GM21717 (cell line): ENCODE data around the gene ZDHHC14.

Experiments
- ATAC-seq: cut with Tn5 transposase; IDR thresholded peaks from one replicate; pipeline ENCODE4 v1.9.1; 2021; ENCODE audit warnings: mild to moderate bottlenecking, moderate library complexity; ENCODE audit not compliant: unreplicated experiment

The ZDHHC14 gene

DNA sequence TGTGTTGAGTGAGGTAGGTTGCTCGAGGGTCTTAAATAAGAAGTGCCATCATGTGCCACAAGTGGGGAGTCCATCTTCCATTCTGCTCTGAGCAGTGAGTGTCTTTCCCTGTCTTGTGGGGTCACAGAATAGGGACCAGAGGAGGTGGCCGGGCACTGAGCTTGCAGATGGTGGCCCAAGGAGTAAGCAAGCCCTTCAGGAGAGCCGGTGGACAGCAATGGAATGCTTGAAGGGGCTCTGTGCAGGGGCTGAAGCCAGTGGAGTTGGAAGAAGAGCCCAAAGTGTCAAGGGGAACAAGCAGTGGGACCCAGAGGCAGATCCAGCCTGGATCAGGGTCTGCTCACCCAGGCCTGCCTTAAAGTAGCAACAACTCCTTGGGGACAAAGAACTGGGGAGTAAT lies 228.6 kb downstream of the ZDHHC14 start:
- ATAC-seq: no peak

DNA sequence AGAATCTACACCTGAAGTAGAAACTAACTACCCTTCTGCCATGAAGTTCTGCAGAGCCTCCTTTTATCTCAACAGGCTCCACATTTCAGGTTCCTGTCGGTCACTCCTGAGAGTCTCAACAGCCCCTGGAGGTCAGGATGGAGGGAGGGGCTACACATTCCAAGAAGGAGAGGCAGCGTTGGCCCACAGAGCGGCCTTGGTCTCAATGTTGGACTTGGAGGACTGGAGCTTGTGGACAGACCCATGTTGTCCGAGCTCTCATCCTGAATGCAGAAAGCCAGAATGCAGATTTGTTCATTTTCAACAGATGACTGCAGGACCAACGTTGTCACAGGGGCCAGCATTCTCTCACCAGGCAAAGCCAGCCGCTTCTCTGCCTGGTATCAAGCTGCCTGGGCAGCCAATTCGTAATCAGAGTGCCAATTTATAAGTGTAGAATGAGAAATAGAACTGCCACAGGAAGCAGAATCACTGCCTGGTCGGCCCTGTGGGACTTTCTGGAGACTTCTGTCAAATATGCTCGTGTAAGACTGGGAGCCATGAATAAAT lies 229.5 kb downstream of the ZDHHC14 start:
- no peak for ATAC-seq

DNA sequence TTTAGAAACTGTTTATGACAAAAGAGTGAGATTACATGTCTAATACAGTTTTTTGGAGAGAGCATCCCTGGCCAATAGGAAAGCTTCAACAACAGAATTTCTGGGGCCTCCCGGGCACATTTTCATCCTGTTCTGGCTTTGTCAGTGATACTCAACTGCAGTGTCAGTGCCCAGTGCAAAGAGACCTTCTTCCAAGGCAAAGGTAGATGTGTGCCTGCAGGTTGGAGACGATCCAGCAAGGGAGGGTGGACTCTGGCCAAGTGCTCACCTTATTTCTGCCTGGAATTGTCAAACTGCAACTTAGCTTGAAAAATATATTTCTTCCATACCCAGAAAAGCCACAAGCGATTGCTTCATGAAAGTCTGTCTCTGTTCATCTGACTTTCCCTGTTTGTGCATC lies 230.4 kb downstream of the ZDHHC14 start:
- ATAC-seq: no peak

DNA sequence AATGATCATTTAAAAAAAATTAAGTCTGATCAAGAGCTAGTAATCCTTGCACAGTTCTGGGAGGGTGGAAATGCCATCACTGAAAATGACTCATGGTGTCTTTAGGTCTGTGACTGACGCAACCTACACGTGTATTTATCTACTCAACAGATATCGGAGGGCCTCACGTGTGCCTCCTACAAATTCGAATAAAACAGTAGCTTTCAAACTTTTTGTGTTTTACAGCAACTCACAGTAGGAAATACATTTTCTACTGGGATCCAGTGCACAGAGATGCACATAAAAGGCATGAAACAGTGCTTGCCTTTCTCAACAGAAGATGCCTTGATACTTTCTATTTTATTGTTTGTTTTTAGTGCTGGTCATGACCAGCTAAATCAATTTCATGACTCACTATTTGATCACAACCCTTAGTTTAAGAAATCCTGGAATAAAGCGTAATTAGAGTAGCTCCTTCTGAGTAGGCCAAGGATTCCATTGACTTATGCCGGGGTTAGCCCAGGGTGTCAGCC lies 232.1 kb downstream of the ZDHHC14 start:
- no peak for ATAC-seq

DNA sequence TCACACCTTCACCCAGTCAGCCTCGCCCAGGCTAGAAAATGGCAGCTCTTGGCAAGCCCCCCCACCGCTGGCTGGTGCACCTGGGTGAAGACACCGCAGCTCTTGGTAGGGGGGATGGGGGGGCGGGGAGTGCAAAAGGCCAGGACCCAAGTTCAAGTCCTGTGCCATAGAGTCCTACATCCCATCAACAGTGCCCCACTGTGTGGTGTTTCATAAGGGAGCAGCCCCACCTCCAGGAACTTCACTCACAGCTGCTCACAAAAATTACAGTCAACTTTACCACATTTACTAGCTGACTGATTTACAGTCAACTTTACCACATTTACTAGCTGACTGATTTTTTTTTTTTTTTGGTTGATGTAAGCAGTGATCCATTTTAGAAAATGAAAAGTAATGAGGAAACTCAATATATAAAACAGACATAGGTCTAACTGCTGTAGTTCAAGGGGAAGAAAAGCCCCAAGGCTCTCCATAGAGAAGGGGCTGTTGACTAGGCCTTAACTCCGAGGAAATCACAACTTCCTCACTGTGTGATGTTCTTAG lies 233.1 kb downstream of the ZDHHC14 start:
- no peak for ATAC-seq

DNA sequence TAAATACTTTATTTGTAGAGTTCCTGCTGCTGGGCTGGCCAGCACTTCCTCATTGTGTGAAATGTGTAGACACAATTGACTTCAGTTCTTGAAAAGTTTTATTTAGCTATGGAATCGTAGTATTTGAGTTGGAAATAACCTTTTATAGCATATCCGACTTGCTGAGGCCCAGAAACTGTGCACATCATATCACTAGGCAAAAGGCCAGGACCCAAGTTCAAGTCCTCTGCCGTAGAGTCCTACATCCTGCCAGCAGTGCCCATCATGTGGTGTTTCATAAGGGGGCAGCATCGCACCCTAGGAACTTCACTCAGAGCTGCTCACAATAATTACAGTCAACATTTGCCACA lies 234.4 kb downstream of the ZDHHC14 start:
- no peak for ATAC-seq

DNA sequence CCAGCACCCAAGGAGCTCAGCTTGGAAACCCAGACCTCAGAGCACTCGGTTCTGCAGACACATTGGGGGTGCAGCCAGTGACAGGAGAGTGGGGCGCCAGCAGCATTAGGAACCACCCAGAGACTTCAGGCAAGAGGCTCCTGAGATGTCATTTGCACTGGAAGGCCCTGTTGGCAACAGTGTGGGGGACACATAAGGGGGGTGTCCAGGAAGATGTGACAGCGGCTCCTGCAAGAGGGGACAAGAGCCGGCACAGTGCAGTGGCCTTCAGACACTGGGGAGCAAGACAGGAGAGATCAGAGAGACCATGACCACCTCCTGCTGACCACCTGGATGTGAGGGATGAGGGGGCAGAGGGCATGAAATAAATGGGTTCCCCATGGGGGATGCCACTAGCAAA lies 235.0 kb downstream of the ZDHHC14 start:
- ATAC-seq: no peak

DNA sequence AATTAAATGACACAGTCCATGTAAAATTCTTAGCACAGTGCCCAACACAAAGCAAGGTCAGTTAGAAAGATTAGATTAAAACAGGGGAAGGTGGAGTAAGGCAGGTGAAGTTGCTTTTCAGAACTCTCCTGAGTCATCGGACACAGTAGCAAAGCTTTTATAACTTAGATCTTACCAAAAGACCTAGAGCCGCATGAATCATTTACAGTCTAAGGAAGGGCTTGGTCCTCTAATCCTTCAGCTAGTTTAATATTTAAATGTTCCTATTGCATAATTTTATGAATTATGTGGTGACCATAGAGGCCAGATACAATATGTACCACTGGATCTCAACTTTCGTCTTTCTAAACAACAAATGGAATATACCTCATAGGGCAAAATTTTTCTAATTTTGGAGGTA lies 240.0 kb downstream of the ZDHHC14 start:
- no peak for ATAC-seq

DNA sequence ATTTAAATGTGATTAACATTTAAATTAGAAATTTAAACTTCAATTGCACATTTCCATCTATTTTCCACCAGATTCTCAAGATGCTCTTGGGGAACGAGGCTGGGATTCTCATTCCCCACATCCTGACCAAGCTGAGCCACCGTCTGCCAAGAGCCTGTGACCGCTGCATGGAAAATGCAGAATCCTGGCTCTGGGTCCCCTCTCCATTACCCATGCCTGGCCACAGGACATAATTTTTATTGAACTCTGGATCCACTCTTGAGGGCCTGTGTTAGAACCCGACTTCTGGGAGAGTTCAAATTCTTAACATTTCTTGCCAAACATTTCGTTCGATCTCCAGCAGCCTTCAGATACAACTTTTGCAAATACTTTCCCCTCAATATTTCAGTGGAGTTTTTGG lies 240.4 kb downstream of the ZDHHC14 start:
- ATAC-seq: no peak

DNA sequence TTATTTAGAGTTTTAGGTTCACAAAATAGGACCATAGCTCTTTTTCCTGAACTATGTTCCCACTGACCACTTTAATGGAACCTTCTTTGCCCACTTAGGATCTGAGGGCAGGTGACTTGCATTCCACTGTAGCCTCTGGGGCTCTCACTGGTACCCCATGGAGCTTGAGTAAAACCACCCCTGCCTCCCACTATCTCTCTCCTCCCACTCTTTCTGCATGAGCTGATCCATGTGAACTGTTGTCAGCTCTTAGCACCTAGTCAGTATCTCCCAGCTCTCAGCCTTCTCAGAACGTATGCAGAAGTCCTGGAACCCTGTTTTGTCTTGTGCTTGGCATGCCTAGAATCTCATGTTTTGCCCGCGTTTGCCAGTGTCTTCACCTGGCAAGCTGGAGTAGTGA lies 241.4 kb downstream of the ZDHHC14 start:
- ATAC-seq: no peak

DNA sequence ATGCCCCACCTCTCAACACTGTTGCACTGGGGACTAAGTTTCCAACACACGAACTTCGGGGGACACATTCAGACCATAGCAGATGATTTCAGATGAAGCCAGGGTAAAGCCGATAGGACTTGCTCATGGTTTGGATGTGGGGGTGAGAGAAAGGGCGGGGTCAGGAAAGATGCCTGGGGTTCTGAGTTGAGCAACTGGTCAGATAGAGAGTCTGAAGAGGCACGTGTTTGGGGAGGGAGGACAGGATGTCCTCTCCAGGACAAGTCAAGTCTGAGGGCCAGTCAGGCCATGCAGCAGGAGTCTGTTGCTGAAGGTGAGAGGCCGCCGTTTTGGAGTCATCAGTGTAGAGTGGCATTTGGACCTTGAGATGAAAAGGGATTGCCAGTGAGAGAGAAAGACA lies 244.1 kb downstream of the ZDHHC14 start:
- no peak for ATAC-seq

DNA sequence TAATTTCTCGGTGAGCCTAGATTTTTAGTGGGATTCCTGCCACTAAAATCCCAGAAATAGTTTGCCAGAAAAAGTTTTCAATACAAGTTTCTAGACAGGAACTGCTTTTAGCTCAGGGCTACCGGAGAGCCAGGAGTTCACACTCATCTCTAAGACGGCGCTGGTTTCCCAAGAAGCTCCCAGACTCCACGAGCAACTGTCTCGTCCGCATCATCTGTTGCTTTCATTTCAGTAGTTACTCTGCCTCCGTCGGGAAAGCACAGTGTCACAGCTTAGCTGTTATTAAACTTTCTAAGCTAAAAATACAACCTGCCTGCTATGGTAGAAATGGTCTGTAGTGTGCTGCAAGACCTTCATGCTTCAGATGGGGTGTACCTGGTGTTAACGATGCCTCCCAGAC lies 244.8 kb downstream of the ZDHHC14 start:
- no peak for ATAC-seq

DNA sequence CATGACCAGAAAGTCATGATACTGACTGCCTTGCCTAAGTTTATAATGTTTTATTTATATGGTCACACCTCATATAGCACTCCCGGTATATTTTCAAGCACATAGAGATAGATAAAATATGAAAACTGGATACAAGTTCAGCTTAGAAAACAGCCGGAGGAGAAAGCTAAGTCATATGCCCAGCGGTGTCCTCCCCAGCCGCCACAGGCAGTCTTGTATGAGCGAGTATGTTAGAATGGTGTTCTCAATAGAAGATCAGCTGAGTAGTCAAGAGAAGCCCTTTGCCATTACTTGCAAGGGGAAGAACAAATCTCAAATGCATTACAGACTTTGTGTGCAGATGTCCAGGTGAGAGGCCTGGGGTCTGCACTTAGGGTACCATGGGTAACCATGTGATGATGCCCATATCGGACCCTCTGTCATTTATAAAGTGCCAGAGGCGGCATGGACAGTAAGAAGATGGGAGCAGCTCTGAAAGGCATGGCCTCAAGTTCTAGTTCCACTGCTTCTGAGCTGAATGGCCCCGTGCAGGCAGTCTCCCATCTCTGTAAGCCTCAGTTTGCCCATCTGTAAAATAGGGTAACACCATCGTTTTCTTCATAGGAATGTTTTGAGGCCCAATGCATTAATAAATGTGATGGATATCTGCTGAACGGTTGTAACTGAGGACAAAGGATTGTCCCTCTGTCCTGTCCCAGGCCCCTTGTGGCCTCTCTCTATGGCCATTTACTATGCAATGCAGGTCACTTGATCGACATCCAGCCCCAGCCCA lies 246.4 kb downstream of the ZDHHC14 start:
- no peak for ATAC-seq

DNA sequence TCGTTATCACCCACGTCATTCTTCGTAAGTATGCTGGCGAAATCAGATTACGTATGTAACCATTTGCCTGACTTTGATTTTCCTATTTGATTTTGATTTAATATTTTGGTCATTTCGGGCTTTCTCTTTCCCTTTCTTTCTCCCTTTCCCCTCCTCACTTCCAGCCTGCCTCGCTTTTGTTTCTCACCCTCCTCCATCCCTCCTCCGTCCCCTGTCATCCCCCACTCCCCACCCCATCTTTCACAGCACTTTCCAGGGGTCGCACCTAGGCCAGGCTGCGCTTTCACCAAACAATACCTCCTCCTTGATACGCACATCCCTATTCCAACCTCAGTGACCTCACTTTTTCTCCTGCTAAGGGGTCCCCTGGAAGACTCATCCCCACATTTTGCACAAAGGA lies 247.5 kb downstream of the ZDHHC14 start:
- ATAC-seq: no peak

DNA sequence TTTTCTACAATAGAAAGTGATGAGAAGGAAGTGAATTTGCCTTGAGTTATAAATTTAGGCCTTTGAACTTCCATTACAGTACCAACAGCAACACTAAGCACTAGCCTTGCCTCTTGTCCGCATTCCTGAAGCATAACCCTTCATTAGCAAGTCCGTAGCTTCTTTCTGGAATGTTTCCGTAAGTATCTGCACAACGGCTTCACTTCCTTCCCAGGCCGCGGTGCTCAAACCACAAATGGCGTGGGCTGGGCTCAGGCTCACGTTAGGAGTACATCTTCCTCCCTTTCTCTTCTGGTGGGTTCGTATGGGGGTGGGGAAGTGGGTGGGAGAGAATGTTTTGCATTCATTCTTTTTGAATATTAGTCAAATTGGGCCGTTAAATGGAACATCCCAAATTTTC lies 248.2 kb downstream of the ZDHHC14 start:
- ATAC-seq: no peak

DNA sequence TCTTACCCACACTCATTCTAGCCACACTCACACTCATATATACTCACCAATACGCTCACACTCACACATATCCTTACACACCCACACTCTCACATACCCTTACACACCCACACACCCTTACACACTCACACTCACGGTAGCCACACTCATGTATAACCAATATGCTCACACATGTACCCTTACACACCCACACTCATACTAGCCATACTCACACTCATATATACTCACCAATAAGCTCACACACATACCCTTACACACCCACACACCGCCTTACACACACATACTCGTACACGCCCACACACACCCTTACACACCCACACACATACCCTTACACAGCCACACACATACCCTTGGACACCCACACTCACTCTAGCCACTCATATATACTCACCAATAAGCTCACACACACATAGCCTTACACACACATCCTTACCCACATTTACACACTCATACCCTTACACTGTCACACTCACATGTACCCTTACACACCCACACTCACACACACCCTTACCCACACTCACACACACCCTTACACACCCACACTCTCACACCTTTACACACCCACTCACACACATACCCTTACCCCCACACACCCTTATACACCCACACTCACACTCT lies 249.6 kb downstream of the ZDHHC14 start:
- ATAC-seq: no peak

DNA sequence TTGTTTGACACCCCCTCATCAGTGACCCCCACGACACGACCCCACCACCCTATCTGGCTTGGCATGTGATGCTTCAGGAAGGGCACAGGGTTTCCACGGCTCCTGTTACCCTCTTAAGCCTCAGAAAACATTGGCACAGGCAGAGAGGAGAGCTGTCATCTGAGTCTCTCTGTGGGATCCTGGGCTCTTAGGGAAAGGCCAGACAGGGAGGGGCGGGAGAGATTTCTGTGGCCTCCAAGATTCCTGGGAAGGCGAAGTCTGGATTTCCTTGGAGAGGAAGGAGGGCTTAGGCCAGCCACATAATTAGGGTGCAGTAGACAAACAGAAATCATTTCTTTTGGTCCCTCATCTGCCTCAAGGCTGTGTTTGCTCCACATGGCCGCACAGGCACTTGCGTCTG lies 250.4 kb downstream of the ZDHHC14 start:
- no peak for ATAC-seq

DNA sequence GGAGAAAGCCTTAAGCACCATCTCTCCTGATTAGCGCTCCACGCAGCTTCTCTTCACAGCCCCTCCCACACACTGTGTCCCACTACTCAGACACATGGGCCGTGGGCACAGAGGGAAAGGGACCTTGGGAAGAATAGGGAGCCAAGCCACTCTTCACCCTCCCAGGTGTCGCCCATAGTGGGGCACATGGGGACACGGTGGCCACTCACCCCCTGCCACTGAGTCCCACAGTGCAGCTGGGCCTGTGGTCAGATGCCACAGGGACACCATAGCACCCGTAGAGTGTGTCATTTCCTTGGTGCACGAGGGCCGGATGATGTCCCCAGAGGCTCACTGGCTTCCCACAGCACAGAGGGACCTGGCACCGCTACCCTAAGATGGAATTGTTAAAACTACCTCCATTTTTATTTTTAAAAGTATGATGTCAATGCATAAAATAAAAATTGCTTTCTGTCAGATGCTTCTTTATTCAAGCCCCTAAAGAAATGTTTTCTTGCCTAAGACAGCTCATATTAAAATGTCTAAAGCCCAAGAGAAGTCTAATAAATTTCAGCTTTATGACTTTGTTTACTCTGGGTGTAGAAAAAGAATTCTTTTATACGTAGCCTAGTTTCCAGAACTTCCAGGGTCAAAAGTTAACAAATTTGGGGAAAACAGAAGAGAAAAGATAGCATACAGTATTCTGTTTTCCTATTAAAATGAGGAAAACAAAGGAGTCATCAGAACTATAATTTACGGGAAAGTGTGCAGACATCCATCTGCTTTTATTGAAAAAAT lies 251.0 kb downstream of the ZDHHC14 start:
- ATAC-seq: no peak

DNA sequence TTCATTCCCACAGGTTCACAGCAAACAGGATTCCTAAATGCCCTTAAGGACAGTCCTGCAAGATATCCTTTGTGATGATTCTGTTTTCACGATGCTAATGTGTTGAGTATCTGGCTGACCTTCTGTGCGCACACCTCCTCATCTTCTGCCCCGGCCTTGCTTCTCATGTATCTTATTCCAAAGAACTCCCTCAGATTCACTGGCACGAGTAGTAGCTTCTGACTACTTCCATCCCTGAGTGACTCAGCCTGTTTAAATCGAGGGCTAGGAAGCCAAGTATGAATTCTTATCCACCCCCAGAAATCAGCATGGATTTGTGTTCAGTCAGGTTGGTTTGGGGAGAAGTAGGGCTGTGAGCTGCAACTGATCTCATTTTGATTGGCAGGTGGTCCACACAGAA lies 251.8 kb downstream of the ZDHHC14 start:
- ATAC-seq: no peak

DNA sequence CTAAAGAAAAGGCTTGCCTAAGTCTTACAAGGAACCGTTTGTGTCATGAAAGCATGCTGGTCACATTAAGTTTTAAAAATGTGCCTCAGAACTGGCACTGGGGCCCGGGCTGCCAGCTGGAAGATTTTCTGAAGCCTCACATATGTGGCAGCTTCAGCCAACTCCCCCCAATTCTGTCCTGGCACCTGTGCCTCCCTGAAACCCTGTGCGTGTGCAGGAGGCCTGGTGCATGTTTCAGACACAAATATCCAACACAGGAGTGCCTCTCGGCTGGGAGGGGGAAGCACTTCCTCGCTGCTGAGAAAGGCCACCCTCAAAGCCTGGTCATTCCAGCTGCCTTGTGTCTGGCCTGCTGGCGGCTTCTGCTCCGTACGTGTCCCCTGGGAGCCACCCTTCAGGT lies 253.6 kb downstream of the ZDHHC14 start:
- ATAC-seq: no peak
